Right lobe of liver (tissue), 6 donors: ENCODE data around the gene ERN1. TPM values are rescaled to one million over a fixed set of nuclear protein-coding genes. Genes with fewer than 3 reads are reported as not detected.
A peak's percentile ranks its signal among the peaks of the same experiment; 100 is the strongest.

Experiments
- ATAC-seq, 4 donors: fragments of 200-7000 bp; cut with Tn5 transposase; one replicate each; pipeline ENCODE4 v1.9.1; 2020; ENCODE audit warnings: mild to moderate bottlenecking in 4 of 4, moderate library complexity in 4 of 4
- DNase-seq, 3 donors: peaks; one replicate each; pipeline ENCODE4 v3.0.0-alpha.2; 2020
- H3K27ac ChIP-seq, 3 donors: fragments of 200-600 bp; one replicate each; pipeline ENCODE4 v1.8.0; 2022
- H3K27me3 ChIP-seq, 2 donors: fragments of 200-600 bp; one replicate each; pipeline ENCODE4 v1.8.0; 2022
- H3K36me3 ChIP-seq, 4 donors: fragments of 200-600 bp; sonication (generic) in 1 of 4; one replicate each; pipeline versions ENCODE4 v1.5.1 to v1.8.0; 2017 to 2022; ENCODE audit warnings: control low read depth in 1 of 4
- H3K4me1 ChIP-seq, 4 donors: fragments of 200-600 bp; sonication (generic) in 1 of 4; one replicate each; pipeline versions ENCODE4 v1.5.1 to v1.8.0; 2017 to 2022; ENCODE audit warnings: control low read depth in 1 of 4
- H3K4me3 ChIP-seq, 3 donors: fragments of 200-600 bp; one replicate each; pipeline ENCODE4 v1.8.0; 2022
- H3K9me3 ChIP-seq, 4 donors: fragments of 200-600 bp; sonication (generic) in 1 of 4; one replicate each; pipeline versions ENCODE4 v1.5.1 to v1.8.0; 2017 to 2022; ENCODE audit warnings: control low read depth in 1 of 4
- CTCF ChIP-seq, 4 donors: fragments of 200-600 bp in 3 of 4; fragments of 450-650 bp in 1 of 4; IDR thresholded peaks; one replicate each; pipeline versions ENCODE4 v1.5.1 to v1.8.0; 2016 to 2022; ENCODE audit warnings: antibody characterized with exemption in 4 of 4, mild to moderate bottlenecking in 2 of 4
- POLR2A ChIP-seq: fragments of 450-650 bp; IDR thresholded peaks from one replicate; pipeline ENCODE4 v1.6.1; 2017; ENCODE audit warnings: antibody characterized with exemption, mild to moderate bottlenecking
- WGBS: methylation state at CpG from one replicate; pipeline ENCODE4 v1.1.6; 2018; ENCODE audit warnings: low coverage, low lambda C conversion rate; ENCODE audit not compliant: insufficient coverage; ENCODE audit errors: missing lambda C conversion rate; 5-methylcytosine and 5-hydroxymethylcytosine counted together
- intact Hi-C, 2 donors: fragments of 100-400 bp; cut with DNase I; formaldehyde crosslinking; loops; one replicate each; pipeline versions ENCODE4 v1.11.2 to v1.14.1; 2022
- total RNA-seq, 6 experiments: library from RNA; depleted of rRNA in 2 of 6; stranded (reverse); fragments of >200 nt in 2 of 6; fragmentation: NEBNext Ultra II Directional in 3 of 6; extraction: Animal tissue kit (Norgen Biotek cat#: 25700) in 3 of 6; gene quantifications; one replicate each; pipeline versions ENCODE4 v1.1.0 to v1.2.4, GENCODE V29; 2016 to 2023
- donor health status: DM: no; HTN: yes; CAD: no.
- donor health status: DM: no; HTN: no; CAD: no.
- donor health status: DM: no; HTN: no; CAD: no.
- donor health status: DM: no; HTN: yes; CAD: no.
- donor health status: DM: no; HTN: yes; CAD: no.

Gene ERN1
- total RNA-seq, 6 experiments from 2014 or later: 22.7 to 47.6 (median 28.7) TPM

GRCh38 chr17:64103391-64104364, 26.3 kb downstream of the ERN1 start:
- 79% methylated on average over 4 of the region's 5 CpGs for WGBS
- Histone ChIP-seq H3K9me3 (no peaks in the 10 kb centered on the region), H3K27me3 (no peaks in the 10 kb centered on the region), H3K36me3 (no peaks in the 10 kb centered on the region), H3K27ac (peak overlapping the region in 1 of 3 donors; percentile 61), H3K4me1 (peaks cover 0 to 54% (median 16%) of the 10 kb centered on the region in 4 donors), H3K4me3 (no peak overlapping the region)
- DNase-seq (peak in 1 of 3 donors; percentile 37), ATAC-seq (no peak)
- TF ChIP-seq CTCF (IDR thresholded peaks at IDR 0.05) (no peak), POLR2A (no peak)
- intact Hi-C loops: no loop called here

GRCh38 chr17:64102627-64103390, 27.1 kb downstream of the ERN1 start:
- Histone ChIP-seq H3K36me3 (peaks cover 0 to 7% (median 0%) of the 10 kb centered on the region in 4 donors), H3K4me3 (no peak overlapping the region), H3K4me1 (peaks cover 0 to 45% (median 12%) of the 10 kb centered on the region in 4 donors), H3K27me3 (no peaks in the 10 kb centered on the region), H3K27ac (no peak overlapping the region), H3K9me3 (no peaks in the 10 kb centered on the region)
- no peak for ATAC-seq
- no peak for TF ChIP-seq CTCF (IDR thresholded peaks at IDR 0.05)
- TF ChIP-seq POLR2A: no peak
- DNase-seq: peak in 1 of 3 donors; percentile 29
- intact Hi-C loops: no loop called here
- WGBS: 89% methylated on average over 6 of the region's 7 CpGs

GRCh38 chr17:64099543-64099942, 30.4 kb downstream of the ERN1 start:
- Histone ChIP-seq H3K9me3 (no peaks in the 10 kb centered on the region), H3K27me3 (no peaks in the 10 kb centered on the region), H3K4me1 (peaks cover 0 to 16% (median under 1%) of the 10 kb centered on the region in 4 donors), H3K27ac (peak overlapping the region in 1 of 3 donors; percentile 72), H3K4me3 (no peak overlapping the region), H3K36me3 (peaks cover 0 to 28% (median 1%) of the 10 kb centered on the region in 4 donors)
- no peak for TF ChIP-seq CTCF (IDR thresholded peaks at IDR 0.05)
- TF ChIP-seq POLR2A: no peak
- intact Hi-C loops: no loop called here
- DNase-seq (peak in 1 of 3 donors; percentile 32), ATAC-seq (peak in 2 of 4 donors; percentile 15 to 35)
- WGBS: 95% methylated on average over 3 of the region's 6 CpGs

- Histone ChIP-seq H3K9me3 (no peaks in the 10 kb centered on the region), H3K27ac (no peak overlapping the region), H3K36me3 (peaks cover 0 to 33% (median 1%) of the 10 kb centered on the region in 4 donors), H3K27me3 (no peaks in the 10 kb centered on the region), H3K4me1 (peaks cover 0 to 35% (median 8%) of the 10 kb centered on the region in 4 donors), H3K4me3 (no peak overlapping the region)
- no peak for DNase-seq
- ATAC-seq: no peak
- TF ChIP-seq CTCF (IDR thresholded peaks at IDR 0.05) (no peak), POLR2A (no peak)
- intact Hi-C loops: no loop called here
- WGBS: 64% methylated on average over 7 of the region's 8 CpGs
Measured at GRCh38 chr17:64097196-64097936, 32.6 kb downstream of the ERN1 start.
